GM18520 (cell line): ENCODE measurements around the gene RPS24.
"Not testable (repeated sequence)": the region's sequence is repeated elsewhere in the genome, so short reads cannot be mapped to it uniquely, and the experiment has no call there.

Experiments used
- ATAC-seq: cut with Tn5 transposase; IDR thresholded peaks from one replicate; pipeline ENCODE4 v1.9.1; 2021; ENCODE audit not compliant: unreplicated experiment

Gene RPS24

GRCh38 chr10:78033637-78034470 is at the start of gene RPS24:
Gene RPS24 (plus strand): TSS chr10:78033863. CDS start chr10:78033902, 39 bp downstream.
- ATAC-seq, result peak; percentile 78

- ATAC-seq, result no peak
Measured at GRCh38 chr10:77984986-77985385, 48.7 kb upstream of the RPS24 start.

- no peak for ATAC-seq
Measured at GRCh38 chr10:77987671-77988255, 45.9 kb upstream of the RPS24 start.

- no peak for ATAC-seq
Measured at GRCh38 chr10:77989081-77989724, 44.5 kb upstream of the RPS24 start.

- ATAC-seq, result no peak
Measured at GRCh38 chr10:77993620-77994019, 40.0 kb upstream of the RPS24 start.

GRCh38 chr10:77998780-77999179 is 34.9 kb upstream of the RPS24 start:
- not testable (repeated sequence) for ATAC-seq

- no peak for ATAC-seq
Measured at GRCh38 chr10:78000206-78000605, 33.5 kb upstream of the RPS24 start.

- ATAC-seq, result no peak
Measured at GRCh38 chr10:78000956-78001472, 32.6 kb upstream of the RPS24 start.

- no peak for ATAC-seq
Measured at GRCh38 chr10:78002541-78003288, 30.9 kb upstream of the RPS24 start.

- no peak for ATAC-seq
Measured at GRCh38 chr10:78004215-78005026, 29.2 kb upstream of the RPS24 start.

GRCh38 chr10:78007172-78007571 is 26.5 kb upstream of the RPS24 start:
- no peak for ATAC-seq

GRCh38 chr10:78009662-78010061 is 24.0 kb upstream of the RPS24 start:
- no peak for ATAC-seq

- no peak for ATAC-seq
Measured at GRCh38 chr10:78010278-78010677, 23.4 kb upstream of the RPS24 start.

- no peak for ATAC-seq
Measured at GRCh38 chr10:78011065-78011464, 22.6 kb upstream of the RPS24 start.

- ATAC-seq, result no peak
Measured at GRCh38 chr10:78013564-78013963, 20.1 kb upstream of the RPS24 start.

GRCh38 chr10:78015546-78015945 is 18.1 kb upstream of the RPS24 start:
- ATAC-seq, result no peak

GRCh38 chr10:78017856-78018255 is 15.8 kb upstream of the RPS24 start:
- ATAC-seq, result no peak

GRCh38 chr10:78019264-78019663 is 14.4 kb upstream of the RPS24 start:
- ATAC-seq, result no peak

- ATAC-seq, result no peak
Measured at GRCh38 chr10:78021201-78021600, 12.5 kb upstream of the RPS24 start.

GRCh38 chr10:78023741-78024140 is 9.9 kb upstream of the RPS24 start:
- ATAC-seq, result no peak
